GM21737 (cell line): ENCODE results near the gene MRTFA.
"Not testable (repeated sequence)": the region's sequence is repeated elsewhere in the genome, so short reads cannot be mapped to it uniquely, and the experiment has no call there.

Source experiments
- ATAC-seq: cut with Tn5 transposase; IDR thresholded peaks from one replicate; pipeline ENCODE4 v1.9.1; 2021; ENCODE audit warnings: mild to moderate bottlenecking, moderate library complexity; ENCODE audit not compliant: unreplicated experiment

The MRTFA gene

DNA sequence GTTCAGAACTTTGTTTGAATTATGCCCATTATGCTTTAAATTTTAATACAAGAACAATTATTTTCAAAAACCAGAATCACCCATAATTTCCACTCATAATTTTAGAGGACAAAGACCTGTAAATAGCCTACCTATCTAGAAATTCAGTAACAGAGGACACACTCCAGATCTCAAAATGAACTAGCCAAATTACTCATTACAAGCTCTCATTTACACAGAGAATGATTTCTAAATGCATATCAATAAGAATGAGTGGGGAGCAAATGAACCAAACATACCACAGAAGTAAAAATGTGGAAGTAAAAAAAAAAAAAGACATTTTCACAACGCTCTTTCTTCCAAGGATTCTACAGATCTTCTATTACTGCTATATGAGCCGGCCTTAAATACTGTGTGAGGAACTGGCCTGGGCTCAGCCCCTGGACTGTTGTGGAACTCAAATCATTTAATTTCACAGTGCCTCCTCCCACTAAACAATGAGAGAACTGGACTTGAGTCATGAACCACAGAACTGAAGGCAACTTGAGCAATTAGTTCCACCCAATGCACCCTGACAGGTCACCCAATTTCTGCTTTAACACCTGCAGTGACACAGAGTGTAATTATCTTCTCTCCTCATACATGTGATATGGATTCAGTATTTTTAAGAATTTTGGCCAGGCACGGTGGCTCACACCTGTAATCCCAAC lies 8.0 kb downstream of the MRTFA start:
- no peak for ATAC-seq

DNA sequence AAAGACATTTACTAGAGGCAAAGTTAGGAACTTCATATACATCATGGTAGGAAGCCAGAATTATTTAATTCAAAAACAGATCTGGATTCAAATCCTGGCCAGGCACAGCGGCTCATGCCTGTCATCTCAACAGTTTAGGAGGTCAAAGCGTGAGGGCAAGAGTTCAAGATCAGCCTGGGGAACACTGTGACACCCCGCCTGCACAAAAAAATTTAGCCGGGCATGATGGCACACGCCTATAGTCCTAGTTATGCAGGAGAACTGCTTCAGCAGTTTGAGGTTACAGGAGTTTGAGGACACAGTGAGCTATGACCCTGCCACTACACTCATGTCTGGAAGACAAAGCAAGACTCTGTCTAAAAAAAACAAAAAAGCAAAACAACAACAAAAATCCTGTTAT lies 8.9 kb downstream of the MRTFA start:
- ATAC-seq, result no peak

DNA sequence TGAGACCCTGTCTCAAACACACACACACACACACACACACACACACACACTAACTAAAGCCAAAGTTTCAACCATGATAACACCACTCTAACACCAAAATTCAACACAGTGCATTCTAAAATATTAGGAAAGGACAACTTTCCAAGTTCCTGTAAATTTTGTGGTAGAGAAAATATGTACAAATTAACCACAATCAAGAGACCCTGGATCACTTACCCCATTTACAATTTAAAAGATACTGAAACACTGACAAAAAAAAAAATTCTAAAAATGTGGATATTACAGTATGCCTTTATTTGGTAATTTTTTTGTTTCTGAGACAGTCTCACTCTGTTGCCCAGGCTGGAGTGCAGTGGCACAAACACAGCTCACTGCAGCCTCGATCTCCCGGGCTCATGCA lies 9.7 kb downstream of the MRTFA start:
- ATAC-seq, result no peak

DNA sequence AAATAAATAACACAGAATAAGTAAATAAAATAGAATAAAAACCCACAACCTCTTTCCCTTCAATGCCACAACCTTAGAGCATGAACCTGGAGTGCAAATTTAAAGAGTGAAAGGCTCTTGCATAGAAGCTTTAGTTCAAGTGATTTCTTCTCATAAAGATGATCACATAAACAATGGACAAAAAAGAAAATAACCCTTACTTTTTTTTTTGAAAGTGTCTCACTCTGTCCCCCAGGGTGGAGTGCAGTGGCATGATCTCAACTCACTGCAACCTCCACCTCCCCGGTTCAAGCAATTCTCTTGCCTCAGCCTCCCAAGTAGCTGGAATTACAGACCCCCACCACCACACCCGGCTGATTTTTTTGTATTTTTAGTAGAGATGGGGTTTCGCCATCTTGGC lies 10.7 kb downstream of the MRTFA start:
- ATAC-seq, result not testable (repeated sequence)

DNA sequence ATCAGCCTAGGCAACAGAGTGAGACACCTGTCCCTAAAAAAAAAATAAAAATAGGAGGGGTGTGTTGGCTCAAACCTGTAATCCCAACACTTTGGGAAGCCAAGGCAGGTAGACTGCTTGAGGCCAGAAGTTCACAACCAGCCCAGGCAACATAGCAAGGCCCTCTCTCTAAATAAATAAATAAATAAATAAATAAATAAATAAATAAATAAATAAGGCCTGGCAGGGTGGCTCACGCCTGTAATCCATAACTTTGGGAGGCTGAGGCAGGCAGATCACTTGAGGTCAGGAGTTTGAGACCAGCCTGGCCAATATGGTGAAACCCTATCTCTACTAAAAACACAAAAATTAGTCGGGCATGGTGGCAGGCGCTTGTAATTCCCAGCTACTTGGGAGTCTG lies 11.2 kb downstream of the MRTFA start:
- not testable (repeated sequence) for ATAC-seq

DNA sequence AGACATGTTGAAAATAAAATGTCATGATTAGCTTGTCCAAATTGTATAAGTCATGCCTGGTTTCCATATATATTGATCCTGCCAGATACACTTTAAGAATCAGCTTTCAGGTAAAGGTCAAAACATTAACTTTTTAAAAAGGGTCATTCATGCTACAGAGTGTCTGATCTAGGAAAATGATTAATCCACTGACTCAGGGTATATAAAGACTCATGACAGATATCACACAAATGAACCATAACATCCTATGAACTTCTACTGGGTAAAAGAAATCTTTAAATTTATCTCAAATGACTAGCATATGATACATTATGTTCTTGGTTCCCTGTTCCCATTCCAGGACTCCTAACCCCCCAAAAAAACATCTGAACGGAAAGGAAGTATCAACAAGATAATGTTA lies 11.7 kb downstream of the MRTFA start:
- no peak for ATAC-seq

DNA sequence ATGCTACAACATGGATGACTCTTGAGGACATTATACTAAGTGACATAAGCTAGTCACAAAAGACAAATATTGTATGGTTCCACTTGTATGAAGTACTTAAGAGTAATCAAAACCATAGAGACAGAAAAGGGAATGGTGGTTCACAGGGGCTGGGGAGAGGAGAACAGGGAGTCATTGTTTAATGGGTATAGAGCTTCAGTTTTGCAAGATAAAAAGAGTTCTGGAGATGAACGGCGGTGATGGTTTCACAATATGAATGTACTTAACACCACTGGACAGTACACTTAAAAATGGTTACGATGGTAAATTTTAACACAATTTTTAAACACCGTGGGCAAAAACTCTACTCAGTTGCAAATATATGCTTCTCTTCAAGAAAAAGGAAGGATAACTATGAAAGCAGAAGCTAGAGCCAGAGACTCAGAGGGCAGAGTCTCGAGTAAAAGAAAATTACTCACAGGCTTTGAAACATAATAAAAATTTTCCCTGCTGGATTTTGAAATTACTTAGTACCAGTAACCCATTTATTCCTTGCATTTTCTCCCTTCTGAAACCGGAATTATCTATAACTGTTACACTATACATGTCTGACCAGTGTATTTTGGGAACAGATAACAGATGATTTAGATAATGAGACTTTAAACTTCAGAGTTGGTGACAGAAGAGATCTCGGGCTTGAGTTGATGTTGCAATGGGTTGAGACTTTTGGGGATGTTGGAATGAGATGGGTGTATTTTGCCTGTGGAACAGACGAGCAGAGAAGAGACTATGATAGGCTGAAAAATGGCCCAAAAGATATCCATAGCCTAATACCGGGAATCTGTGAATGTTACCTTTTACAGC lies 15.0 kb downstream of the MRTFA start:
- ATAC-seq, result no peak

DNA sequence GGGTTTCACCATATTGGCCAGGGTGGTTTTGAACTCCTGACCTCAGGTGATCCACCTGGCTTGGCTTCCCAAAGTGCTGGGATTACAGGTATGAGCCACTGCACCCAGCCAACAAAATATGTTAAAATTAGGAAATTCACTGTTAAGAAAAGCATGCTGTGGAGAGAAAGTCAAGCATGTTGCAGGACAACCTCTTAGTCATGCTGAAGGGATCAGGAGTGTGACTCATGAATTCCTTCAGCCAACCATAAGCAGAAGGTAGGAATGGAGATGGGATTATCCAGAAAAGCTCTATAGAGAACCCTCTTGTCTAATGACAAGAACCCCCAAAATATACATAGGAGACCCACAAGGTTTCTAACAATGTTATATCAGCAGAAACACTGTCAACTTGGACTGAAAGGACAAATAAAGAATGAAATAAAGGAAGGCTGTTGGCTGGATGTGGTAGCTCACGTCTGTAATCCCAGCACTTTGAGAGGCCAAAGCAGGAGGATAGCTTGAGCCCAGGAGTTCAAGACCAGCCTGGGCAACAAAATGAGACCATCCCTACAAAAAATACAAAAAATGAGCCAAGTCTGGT lies 16.0 kb downstream of the MRTFA start:
- no peak for ATAC-seq

DNA sequence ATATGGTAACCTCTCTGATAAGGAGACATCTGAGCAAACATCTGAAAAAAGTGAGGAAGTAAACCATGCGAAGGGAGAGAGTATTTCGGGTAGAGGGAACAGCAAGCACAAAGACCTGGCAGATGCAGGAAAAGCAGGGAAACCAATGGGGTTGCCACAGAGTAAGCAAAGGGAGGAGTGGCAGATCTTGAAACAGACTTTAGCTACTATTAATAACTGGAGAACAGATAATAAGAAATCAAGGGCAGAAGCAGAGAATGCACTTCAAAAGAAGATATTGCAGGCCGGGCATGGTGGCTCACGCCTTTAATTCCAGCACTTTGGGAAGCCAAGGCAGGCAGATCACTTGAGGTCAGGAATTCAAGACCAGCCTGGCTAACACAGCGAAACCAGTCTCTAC lies 18.1 kb downstream of the MRTFA start:
- ATAC-seq, result no peak

DNA sequence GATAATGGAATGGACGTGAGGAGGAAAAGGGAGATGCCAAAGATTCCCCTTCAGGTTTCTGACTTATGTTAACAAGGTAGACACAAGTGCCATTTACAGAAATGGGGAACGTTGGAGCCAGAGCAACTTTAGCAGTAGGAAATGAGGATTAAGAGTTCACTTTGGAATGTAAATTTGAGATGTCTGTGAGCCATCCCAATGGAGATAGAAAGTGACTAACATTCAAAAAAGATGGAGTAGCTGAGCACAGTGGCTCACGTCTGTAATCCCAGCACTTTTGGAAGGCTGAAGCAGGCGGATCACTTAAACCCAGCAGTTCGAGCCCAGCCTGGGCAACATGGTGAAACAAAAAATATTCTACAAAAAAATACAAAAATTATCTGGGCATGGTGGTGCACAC lies 19.9 kb downstream of the MRTFA start:
- ATAC-seq, result no peak

DNA sequence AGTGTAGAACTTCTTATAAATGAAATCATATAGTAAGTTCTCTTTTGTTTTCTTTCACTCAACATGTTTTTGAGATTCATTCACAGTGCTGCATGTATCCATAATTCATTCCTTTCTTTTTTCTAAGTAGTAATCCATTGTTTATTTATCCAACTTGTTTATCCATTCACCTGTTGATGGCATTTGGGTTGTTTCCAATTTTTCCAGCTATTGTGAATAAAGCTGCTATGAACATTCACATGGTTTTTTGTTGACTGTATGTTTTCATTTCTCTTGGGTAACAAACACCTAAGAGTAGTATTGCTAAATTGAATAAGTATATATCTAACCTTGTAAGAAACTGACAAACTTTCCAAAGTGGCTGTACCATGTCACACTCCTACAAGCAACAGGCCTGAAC lies 23.5 kb downstream of the MRTFA start:
- no peak for ATAC-seq

DNA sequence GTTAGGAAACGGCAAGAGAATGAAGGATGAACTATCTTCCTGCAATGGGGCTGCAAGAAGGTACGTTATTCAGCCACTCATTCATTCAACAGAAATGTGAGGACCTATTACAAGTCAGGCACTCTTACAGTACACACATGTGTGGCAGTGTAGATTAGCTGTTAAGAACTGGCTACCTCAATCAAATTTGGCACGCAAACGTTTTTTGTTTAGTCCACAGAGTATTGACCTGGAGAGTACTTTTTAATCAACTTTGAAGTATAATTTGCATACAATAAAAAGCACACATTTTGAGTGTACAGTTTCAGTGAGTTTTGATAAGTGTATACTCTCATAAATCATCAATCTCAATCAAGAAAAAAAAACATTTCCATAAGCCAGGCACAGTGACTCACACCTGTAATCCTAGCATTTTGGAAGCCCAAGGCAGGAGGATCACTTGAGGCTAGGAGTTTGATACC lies 24.2 kb downstream of the MRTFA start:
- ATAC-seq, result no peak

DNA sequence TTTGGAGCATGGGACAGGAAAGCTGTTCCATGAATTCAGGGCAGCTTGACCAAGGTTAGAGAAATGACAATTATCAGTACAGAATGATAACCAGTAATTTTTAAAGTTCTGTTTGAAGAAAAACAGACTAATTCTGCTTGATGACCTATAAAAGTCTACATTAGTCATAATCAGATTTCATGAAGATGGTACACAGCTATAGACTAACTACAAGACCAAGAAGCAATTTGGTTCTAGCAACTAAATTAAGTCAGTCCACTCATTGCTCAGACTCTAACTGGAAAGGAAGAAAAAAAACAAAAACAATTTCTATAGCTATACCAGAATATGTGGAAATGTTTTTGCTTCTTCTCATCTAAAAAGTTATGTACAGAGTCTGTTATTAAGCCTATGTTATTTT lies 24.9 kb downstream of the MRTFA start:
- no peak for ATAC-seq

DNA sequence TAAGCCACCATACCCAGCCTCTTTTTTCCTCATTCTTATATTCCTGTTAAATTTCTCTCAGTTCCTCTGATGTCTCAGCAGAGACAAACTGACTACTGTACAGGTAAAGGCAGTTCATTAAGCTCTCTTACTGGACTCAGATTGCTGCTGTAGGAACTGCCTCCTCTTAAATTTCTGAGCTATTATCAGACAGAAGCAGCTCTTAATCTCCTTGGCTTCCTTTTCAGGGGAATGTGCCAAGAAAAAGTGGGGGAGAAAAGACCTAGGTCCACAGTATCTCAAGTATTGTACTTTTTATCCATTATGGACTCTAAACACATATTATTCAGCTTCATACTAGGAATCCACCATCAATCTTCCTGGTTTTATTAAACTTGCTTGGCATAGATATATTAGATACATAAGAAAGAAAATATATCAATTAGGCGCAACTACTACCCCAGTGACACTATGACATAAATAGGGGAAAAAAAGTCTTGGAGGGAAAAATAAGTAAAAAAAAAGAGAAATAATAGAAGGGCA lies 26.1 kb downstream of the MRTFA start:
- ATAC-seq, result no peak

DNA sequence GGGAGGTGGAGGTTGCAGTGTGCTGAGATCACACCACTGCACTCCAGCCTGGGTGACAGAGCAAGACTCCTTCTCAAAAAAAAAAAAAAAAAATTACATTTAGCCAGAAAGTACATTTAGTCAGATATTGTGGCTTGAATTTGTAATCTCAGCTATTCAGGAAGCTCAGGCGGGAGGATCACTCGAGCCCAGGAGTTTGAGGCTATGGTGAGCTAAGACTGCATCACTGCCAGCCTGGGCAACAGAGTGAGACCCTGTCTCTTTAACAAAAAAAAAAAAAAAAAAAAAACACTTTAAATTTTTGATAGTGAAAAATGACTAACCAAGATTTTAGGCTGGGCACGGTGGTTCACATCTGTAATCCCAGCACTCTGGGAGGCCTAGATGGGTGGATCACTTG lies 27.3 kb downstream of the MRTFA start:
- no peak for ATAC-seq

DNA sequence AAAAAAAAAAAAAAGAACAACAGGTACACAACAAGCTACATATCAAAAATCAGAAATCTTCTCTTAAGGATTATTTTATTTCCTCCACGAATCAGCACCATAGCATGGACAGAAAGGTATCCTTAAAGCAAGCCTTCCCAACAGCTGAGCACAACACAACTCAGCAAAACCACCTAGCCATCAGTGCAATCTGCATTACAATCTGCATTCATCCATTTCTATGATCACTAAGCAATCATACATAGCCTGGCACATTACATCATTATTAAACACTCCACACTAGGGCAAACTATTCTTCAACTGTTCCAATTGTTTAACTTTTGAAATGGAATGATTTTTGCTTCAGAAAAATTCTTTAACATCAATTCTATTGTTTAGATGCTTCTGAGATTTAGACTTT lies 29.0 kb downstream of the MRTFA start:
- no peak for ATAC-seq

DNA sequence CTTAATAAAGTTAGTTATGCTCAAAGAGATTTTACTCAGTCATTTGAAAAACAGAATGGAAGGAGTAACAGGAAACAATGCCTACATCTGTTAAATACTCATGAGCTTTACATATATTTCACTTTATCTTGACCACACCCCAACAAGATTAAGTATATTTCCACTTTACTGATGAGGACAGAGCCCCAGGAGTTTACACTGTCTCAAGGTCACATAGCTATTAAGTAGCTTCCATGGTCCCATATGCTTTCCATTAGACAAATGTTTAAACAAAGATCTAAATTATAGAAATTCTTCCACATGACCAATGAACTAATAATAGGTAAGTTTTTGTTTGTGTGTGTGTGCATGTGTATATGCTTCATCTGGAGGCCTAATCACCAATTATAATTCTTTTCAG lies 30.2 kb downstream of the MRTFA start:
- no peak for ATAC-seq

DNA sequence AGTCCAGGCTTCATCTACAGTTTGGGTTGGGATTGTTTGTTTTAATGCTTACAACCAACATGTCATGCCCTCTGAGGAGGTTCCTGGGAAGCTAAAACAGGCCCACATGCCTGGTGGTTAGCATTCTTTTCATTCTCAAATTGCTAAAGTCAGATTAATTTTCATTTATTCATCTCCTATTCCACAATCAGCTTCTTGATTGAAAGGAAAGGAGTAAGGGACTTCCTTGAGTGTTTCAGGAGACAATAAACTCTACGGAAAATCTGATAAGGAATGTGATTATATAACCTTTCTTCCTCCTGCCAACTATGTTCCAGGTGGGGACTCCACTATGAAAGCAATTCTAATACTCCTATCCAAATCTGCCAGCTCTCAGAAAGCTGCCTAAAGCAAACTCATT lies 30.8 kb downstream of the MRTFA start:
- no peak for ATAC-seq

DNA sequence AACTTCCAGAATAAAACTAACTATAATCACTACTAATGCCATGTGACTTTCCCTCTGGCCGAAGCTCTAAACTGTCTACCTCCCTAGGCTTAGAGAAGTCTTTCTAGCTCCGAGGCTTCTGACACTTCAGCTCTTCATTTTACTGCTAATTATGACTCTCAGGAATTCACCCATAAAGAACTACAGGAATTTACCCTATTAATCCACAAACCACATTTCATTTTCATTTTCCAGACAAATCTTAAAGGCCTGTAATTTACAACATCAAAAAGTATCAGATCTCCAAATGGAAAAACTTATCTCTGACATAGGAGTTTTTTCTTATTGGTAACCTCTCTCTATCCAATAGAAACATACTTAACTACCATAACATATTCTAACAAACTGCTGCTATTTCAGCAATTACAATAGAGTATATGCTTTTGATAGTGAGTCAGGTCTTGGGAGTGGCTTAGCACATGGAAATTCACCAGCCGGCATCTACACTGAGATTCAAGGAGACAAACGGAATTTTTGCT lies 33.4 kb downstream of the MRTFA start:
- ATAC-seq, result no peak

DNA sequence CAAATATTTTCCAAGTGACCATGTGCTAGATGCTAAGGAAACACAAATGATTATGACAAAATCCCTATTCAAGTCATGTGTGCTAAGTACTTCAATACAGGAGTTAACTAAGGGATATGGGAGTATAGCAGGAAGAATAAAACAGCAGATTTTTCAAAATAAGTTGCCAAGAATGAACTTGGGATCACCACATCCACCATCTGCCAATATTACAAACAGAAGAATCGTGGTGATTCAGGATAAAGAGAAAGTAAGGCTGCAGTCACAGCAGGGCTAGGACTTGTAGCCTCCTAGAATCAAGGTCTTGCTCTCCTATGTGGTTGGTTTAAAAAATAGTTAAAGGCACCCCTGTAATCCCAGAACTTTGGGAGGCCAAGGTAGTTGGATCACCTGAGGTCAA lies 34.3 kb downstream of the MRTFA start:
- no peak for ATAC-seq

DNA sequence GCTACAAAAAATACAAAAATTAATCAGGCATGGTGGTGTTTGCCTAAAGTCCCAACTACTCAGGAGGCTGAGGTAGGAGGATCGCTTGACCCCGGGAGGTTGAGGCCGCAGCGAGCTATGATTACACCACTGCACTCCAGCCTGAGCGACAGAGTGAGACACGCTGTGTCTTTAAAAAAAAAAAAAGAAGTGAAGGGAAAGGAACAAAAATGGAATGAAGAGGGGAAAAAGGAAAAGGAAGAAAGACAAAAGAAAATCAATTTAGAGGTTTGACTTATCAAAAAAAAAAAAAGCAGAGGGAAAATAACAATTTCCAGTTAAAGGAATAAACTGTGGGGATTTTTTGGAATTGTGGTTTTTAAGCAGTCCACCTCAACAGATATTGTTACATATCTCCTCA lies 36.8 kb downstream of the MRTFA start:
- no peak for ATAC-seq

DNA sequence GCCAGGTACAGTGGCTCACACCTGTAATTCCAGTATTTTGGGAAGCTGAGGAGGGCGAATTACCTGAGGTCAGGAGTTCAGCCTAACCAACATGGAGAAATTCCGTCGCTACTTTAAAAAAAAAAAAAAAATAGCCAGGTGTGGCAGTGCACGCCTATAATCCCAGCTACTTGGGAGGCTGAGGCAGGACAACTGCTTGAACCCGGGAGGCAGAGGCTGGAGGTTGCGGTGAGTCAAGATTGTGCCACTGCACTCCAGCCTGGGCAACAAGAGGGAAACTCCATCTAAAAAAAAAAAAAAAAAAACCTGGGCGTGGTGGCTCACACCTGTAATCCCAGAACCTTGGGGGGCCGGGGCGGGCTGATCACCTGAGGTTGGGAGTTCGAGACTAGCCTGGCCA lies 37.8 kb downstream of the MRTFA start:
- not testable (repeated sequence) for ATAC-seq
